GM18505 (cell line): ENCODE data around the gene SRRM5.
"Not testable (repeated sequence)": the region's sequence is repeated elsewhere in the genome, so short reads cannot be mapped to it uniquely, and the experiment has no call there.

Experiments used
- ATAC-seq: cut with Tn5 transposase; IDR thresholded peaks from one replicate; pipeline ENCODE4 v1.9.1; 2021; ENCODE audit not compliant: unreplicated experiment
- POLR2A ChIP-seq: IDR thresholded peaks from 4 replicates; pipeline ENCODE4 v1.6.1; 2011; ENCODE audit warnings: borderline replicate concordance; ENCODE audit not compliant: insufficient read depth, insufficient read length; ENCODE audit errors: extremely low read depth

The SRRM5 gene

GRCh38 chr19:43581467-43581866 is 30.4 kb upstream of the SRRM5 start:
- no peak for TF ChIP-seq POLR2A
- no peak for ATAC-seq

DNA sequence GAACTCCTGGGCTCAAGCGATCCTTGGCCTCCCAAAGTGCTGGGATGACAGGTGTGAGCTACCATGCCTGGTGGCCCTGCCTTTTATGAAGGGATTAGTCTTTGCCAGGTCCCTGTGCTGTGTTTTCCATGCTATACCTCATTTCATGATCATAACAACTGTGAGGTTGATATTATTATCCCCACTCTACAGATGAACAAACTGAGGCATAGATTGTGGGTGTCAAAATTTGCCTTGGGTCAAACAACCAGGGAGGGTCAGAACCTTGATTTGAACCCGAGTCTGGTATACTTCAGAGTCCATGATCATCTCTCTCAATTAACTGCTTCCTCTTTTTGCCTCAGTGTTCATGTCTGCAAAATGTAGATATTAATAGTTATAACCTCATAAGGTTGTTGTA is 29.4 kb upstream of the SRRM5 start:
- no peak for TF ChIP-seq POLR2A
- ATAC-seq: no peak

DNA sequence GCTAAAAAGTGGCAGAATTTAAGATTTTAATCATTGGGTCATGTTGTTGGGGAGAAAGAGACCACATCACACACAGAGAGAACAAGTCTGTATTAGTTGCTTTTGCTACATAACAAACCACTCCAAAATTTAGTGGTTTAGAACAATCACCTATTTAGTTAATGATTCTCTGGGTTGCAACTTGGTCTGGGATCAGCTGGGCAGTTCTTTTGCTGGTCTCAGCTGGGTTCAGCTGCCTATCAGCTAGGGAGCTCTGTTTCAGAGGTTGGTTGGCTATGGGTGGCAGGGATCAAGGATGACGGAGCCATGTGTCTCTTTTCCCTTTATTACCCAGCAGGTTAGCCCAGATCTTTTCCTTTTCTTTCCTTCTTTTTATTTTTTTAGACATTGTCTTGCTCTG is 27.4 kb upstream of the SRRM5 start:
- ATAC-seq: no peak
- no peak for TF ChIP-seq POLR2A

GRCh38 chr19:43586346-43586745 is 25.5 kb upstream of the SRRM5 start:
- no peak for TF ChIP-seq POLR2A
- no peak for ATAC-seq

DNA sequence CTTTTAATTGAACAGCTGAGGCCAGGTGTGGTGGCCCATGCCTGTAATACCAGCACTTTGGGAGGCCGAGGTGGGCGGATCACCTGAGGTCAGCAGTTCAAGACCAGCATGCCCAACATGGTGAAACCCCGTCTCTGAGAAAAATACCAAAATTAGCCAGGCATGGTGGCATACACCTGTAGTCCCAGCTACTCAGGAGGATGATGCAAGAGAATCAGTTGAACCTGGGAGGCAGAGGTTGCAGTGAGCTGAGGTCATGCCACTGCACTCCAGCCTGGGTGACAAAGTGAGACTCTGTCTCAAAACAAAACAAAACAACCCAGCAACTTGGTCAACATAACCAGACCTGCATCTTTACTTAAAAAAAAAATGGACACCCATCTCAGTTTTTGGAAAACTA is 24.9 kb upstream of the SRRM5 start:
- ATAC-seq: not testable (repeated sequence)

GRCh38 chr19:43589277-43589676 is 22.6 kb upstream of the SRRM5 start:
- no peak for ATAC-seq
- no peak for TF ChIP-seq POLR2A

DNA sequence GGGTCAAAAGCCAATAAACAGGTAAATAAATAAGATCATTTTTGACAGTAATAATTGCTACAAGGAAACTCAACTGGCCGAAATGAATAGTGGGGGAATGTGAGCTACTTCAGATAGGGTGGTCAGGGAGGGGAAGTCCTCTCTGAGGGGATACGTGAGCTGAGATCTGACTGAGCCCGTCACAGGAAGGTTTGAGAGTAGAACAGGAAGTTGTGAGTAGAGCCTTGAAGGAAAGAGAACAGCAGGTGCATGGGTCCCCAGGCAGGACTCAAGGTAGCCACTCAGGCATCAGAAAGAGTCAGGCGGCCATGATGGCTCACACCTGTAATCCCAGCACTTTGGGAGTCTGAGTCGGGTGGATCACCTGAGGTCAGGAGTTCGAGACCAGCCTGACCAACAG is 22.2 kb upstream of the SRRM5 start:
- TF ChIP-seq POLR2A: no peak
- ATAC-seq: no peak

- ATAC-seq: no peak
- TF ChIP-seq POLR2A: no peak
Observed at GRCh38 chr19:43591904-43592772, 19.8 kb upstream of the SRRM5 start.

DNA sequence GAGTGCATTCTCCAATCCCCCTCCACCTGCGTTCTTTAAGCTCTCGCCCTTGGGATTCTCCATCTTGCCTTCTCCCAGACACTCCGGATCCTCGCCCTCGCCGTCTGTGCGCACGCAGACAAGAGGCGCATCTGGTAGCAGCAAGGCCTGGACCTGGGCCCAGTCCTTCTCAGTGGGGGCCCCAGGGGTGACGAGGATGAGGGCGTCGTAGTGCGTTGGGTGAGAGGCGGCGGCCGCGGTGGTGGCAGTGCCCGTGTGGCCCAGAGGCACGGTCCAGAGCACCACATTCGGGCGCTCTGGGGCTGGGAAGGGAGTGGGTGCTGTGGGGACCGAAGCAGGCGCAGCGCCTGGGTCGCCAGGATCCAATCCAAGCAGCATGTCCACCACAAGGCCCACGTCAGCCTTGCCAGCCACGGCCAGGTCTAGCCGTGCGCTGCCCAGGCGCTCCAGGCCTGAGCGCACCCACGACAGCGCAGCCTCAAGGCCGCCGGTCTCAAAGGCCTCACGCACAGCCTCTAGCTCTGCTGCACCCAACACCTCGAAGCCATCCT is 19.0 kb upstream of the SRRM5 start:
- no peak for TF ChIP-seq POLR2A
- no peak for ATAC-seq

DNA sequence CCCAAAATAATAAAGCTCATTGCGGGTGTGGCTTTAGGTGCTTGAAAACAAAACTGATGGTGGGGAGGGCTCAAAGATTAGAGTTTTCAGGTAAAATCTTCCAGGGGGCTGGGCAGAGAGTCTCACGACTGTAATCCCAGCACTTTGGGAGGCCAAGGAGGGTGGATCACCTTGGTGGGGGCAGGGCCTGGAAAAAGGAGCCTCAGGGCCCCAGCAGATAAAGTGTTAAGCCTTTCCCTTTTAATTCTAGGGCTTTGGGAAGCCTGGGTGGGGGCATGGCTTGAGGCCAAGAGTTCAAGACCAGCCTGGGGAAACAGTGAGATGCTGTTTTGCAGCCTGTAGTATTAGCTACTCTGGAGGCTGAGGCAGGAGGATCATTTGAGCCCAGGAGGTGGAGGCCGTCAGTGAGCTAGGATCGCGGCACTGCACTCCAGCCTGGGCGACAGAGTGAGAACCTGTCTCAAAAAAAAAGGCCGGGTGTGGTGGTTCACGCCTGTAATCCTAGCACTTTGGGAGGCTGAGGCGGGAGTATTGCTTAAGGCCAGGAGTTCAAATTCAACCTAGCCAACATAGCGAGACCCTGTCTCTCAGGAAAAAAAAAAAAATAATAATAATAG is 17.7 kb upstream of the SRRM5 start:
- ATAC-seq: no peak
- no peak for TF ChIP-seq POLR2A

GRCh38 chr19:43594710-43595604 is 16.9 kb upstream of the SRRM5 start:
- ATAC-seq: peak; percentile 34
- TF ChIP-seq POLR2A: no peak

DNA sequence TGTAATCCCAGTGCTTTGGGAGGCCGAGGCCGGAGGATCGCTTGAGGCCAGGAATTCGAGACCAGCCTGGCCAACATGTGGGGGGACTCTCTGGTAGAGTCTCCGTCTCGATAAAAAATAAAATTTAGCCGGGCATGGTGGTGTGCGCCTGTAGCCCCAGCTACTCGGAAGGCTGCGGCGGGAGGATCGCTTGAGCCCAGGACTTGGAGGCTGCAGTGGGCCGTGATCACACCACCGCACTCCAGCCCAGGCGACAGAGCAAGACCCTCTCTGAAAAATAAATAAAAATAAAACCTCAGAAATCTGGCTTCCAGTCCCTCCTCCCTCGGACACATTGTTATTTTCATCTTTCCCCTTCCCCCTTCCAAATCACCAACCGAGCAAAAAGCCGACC is 16.3 kb upstream of the SRRM5 start:
- ATAC-seq: peak; percentile 2
- no peak for TF ChIP-seq POLR2A

- ATAC-seq: peak; percentile 68
- peak; percentile 66 for TF ChIP-seq POLR2A
Observed at GRCh38 chr19:43595999-43596841, 15.7 kb upstream of the SRRM5 start, which contains the start of the genes IRGQ and ZNF576. TSS of gene IRGQ (minus strand) at chr19:43596134. CDS start at chr19:43595338, 796 bp downstream. TSS of gene ZNF576 (plus strand) at chr19:43596595. CDS start at chr19:43597109, 514 bp downstream.
